ENCODE results near the gene HNRNPA3. TPM values are rescaled to one million over a fixed set of nuclear protein-coding genes. Genes with fewer than 3 reads are reported as not detected.

Gene HNRNPA3
- total RNA-seq, 1 experiment from 2014 or later, result 290 TPM

- intact Hi-C loops (cut with micrococcal nuclease; ENCODE audit: unreplicated experiment), result loop anchor here (1.0 to 5.0 kb wide), 6 partner anchors 22 to 1309 kb away; partner anchors contain the start of gene HNRNPA3
- ChIA-PET POLR2A (ENCODE audit: unreplicated experiment) (interaction anchor here (0.7 kb wide), 1 partner anchor 23 kb away, joined by 4 read pairs; the partner anchor contains the start of gene NFE2L2), CTCF (no interaction called here)
Observed at GRCh38 chr2:177241711-177242120, 29.1 kb downstream of the HNRNPA3 start.

GRCh38 chr2:177242121-177242987 is 29.8 kb downstream of the HNRNPA3 start:
- ChIA-PET CTCF (no interaction called here), POLR2A (ENCODE audit: unreplicated experiment) (no interaction called here)
- H3F3A ChIP-seq (ENCODE audit: insufficient read depth, low read depth), result peaks cover 77% of the 10 kb centered on the region

More at GRCh38 chr2:177241711-177242120, 29.1 kb downstream of the HNRNPA3 start:
- TF ChIP-seq CTCF (conservative IDR thresholded peaks at IDR 0.05), result no peak
- TF ChIP-seq EZH2 (IDR thresholded peaks at IDR 0.05; ENCODE audit: low read depth), result no peak
- TSS peak; percentile 4 for BruUV-seq (replicated peaks)
- no peaks in the 10 kb centered on the region for H3K9me2 ChIP-seq (ENCODE audit: insufficient read depth)
- peaks cover 50% of the 10 kb centered on the region for H3K36me3 ChIP-seq (ENCODE audit: low read depth)
- peak overlapping the region; percentile 45 for H3K4me3 ChIP-seq
- no peak for DNase-seq
- peaks cover 77% of the 10 kb centered on the region for H3F3A ChIP-seq (ENCODE audit: insufficient read depth, low read depth)
- H3K4me1 ChIP-seq (replicated peaks; ENCODE audit: insufficient read depth), result peaks cover 65% of the 10 kb centered on the region
- H3K9me3 ChIP-seq (ENCODE audit: insufficient read depth, low read depth), result no peaks in the 10 kb centered on the region
- peak overlapping the region; percentile 97 for H3K27ac ChIP-seq
- peak overlapping the region; percentile 77 for H3K4me2 ChIP-seq
- peaks cover 22% of the 10 kb centered on the region for H4K20me1 ChIP-seq (ENCODE audit: insufficient read depth)
- H3K27me3 ChIP-seq (ENCODE audit: insufficient read depth, low read depth), result no peaks in the 10 kb centered on the region
- peaks cover 97% of the 10 kb centered on the region for H3K79me2 ChIP-seq (ENCODE audit: low read depth)
- no peak overlapping the region for H2AFZ ChIP-seq

More at GRCh38 chr2:177242121-177242987, 29.8 kb downstream of the HNRNPA3 start:
- peak; percentile 56 to 99 for DNase-seq
- intact Hi-C loops (cut with micrococcal nuclease; ENCODE audit: unreplicated experiment), result loop anchor here (1.0 to 5.0 kb wide), 6 partner anchors 21 to 1310 kb away; partner anchors contain the start of gene HNRNPA3
- BruUV-seq (replicated peaks), result no TSS peak
- peak overlapping the region; percentile 45 for H3K4me3 ChIP-seq
- peaks cover 19% of the 10 kb centered on the region for H4K20me1 ChIP-seq (ENCODE audit: insufficient read depth)
- no peaks in the 10 kb centered on the region for H3K9me2 ChIP-seq (ENCODE audit: insufficient read depth)
- H3K27me3 ChIP-seq (ENCODE audit: insufficient read depth, low read depth), result no peaks in the 10 kb centered on the region
- H3K36me3 ChIP-seq (ENCODE audit: low read depth), result peaks cover 44% of the 10 kb centered on the region
- no peaks in the 10 kb centered on the region for H3K9me3 ChIP-seq (ENCODE audit: insufficient read depth, low read depth)
- H3K4me1 ChIP-seq (replicated peaks; ENCODE audit: insufficient read depth), result peaks cover 65% of the 10 kb centered on the region
- H3K4me2 ChIP-seq, result peak overlapping the region; percentile 77
- TF ChIP-seq CTCF (conservative IDR thresholded peaks at IDR 0.05) (no peak), EZH2 (IDR thresholded peaks at IDR 0.05; ENCODE audit: low read depth) (no peak)
- peak overlapping the region; percentile 97 for H3K27ac ChIP-seq
- peaks cover 97% of the 10 kb centered on the region for H3K79me2 ChIP-seq (ENCODE audit: low read depth)
- peak overlapping the region; percentile 10; the same call in 1 of the 2 replicates for H2AFZ ChIP-seq

Data from PC-9 (cell line).